Measurements from ENCODE around the gene ATXN1.

DNA sequence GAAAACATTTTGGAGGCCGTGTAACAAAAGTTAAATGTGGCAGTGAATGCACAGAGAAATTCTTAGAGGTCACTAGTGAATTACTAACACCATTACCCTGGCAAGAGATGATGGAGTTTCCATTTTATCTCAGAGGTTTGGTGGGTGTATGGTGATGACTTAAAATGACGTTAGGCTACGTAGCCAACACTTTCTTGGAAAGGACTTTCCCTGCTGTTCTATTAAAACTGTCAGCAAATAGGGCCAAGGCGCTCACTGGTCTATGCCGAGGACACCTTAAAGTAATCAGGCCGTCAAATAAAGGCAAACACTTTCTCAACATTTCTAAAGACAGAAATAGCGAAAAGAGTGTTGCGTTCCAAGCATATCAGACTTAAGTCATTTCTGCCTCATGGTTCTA, 362.1 kb downstream of the ATXN1 start:
- TF ChIP-seq, protein P1, sequence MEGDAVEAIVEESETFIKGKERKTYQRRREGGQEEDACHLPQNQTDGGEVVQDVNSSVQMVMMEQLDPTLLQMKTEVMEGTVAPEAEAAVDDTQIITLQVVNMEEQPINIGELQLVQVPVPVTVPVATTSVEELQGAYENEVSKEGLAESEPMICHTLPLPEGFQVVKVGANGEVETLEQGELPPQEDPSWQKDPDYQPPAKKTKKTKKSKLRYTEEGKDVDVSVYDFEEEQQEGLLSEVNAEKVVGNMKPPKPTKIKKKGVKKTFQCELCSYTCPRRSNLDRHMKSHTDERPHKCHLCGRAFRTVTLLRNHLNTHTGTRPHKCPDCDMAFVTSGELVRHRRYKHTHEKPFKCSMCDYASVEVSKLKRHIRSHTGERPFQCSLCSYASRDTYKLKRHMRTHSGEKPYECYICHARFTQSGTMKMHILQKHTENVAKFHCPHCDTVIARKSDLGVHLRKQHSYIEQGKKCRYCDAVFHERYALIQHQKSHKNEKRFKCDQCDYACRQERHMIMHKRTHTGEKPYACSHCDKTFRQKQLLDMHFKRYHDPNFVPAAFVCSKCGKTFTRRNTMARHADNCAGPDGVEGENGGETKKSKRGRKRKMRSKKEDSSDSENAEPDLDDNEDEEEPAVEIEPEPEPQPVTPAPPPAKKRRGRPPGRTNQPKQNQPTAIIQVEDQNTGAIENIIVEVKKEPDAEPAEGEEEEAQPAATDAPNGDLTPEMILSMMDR (IDR thresholded peaks at IDR 0.05) = no peak
- no peak for TF ChIP-seq POLR2A (IDR thresholded peaks at IDR 0.05)

Measured in testis (tissue), 2 donors.